HG03064 (cell line): ENCODE measurements around the gene LYRM4.
"Not testable (repeated sequence)": the region's sequence is repeated elsewhere in the genome, so short reads cannot be mapped to it uniquely, and the experiment has no call there.

Experiments
- ATAC-seq: cut with Tn5 transposase; IDR thresholded peaks from one replicate; pipeline ENCODE4 v1.9.1; 2021; ENCODE audit warnings: low read depth; ENCODE audit not compliant: unreplicated experiment

LYRM4 gene

GRCh38 chr6:5084781-5085647 lies 175.7 kb downstream of the LYRM4 start, which contains the start of gene PPP1R3G:
TSS of gene PPP1R3G (plus strand) at chr6:5085341. CDS start at chr6:5085486, 145 bp downstream.
- ATAC-seq = peak; percentile 52

- ATAC-seq = peak; percentile 36
These were observed 176.4 kb downstream of the LYRM4 start for GRCh38 chr6:5084360-5084780.

- peak; percentile 18 for ATAC-seq
These were observed 176.9 kb downstream of the LYRM4 start for GRCh38 chr6:5083813-5084359.

GRCh38 chr6:5083307-5083583 lies 177.5 kb downstream of the LYRM4 start:
- no peak for ATAC-seq

- no peak for ATAC-seq
These were observed 178.1 kb downstream of the LYRM4 start for GRCh38 chr6:5082487-5083306.

- ATAC-seq = no peak
These were observed 178.8 kb downstream of the LYRM4 start for GRCh38 chr6:5081955-5082354.

- ATAC-seq = no peak
These were observed 179.6 kb downstream of the LYRM4 start for GRCh38 chr6:5081182-5081581.

GRCh38 chr6:5080574-5080973 lies 180.2 kb downstream of the LYRM4 start:
- ATAC-seq = no peak

GRCh38 chr6:5079692-5080091 lies 181.1 kb downstream of the LYRM4 start:
- ATAC-seq = no peak

GRCh38 chr6:5078121-5078669 lies 182.6 kb downstream of the LYRM4 start:
- ATAC-seq = no peak

GRCh38 chr6:5076931-5077330 lies 183.8 kb downstream of the LYRM4 start:
- ATAC-seq = no peak

- no peak for ATAC-seq
These were observed 186.8 kb downstream of the LYRM4 start for GRCh38 chr6:5073992-5074391.

GRCh38 chr6:5072440-5072839 lies 188.3 kb downstream of the LYRM4 start:
- ATAC-seq = no peak

- no peak for ATAC-seq
These were observed 189.5 kb downstream of the LYRM4 start for GRCh38 chr6:5071216-5071615.

GRCh38 chr6:5068153-5068751 lies 192.5 kb downstream of the LYRM4 start:
- no peak for ATAC-seq

- no peak for ATAC-seq
These were observed 193.4 kb downstream of the LYRM4 start for GRCh38 chr6:5067305-5067704.

- no peak for ATAC-seq
These were observed 194.2 kb downstream of the LYRM4 start for GRCh38 chr6:5066456-5067093.

GRCh38 chr6:5063617-5064016 lies 197.1 kb downstream of the LYRM4 start:
- no peak for ATAC-seq

- no peak for ATAC-seq
These were observed 199.6 kb downstream of the LYRM4 start for GRCh38 chr6:5061152-5061551.

GRCh38 chr6:5060439-5060838 lies 200.3 kb downstream of the LYRM4 start:
- ATAC-seq = not testable (repeated sequence)
